Erythroblast (primary cell): ENCODE results near the gene COL6A3.

Experiments
- GATA1 ChIP-seq: IDR thresholded peaks from 2 replicates; pipeline ENCODE4 v1.6.1; 2011; ENCODE audit warnings: low read depth, mild to moderate bottlenecking, control low read depth, low read length, moderate library complexity
- POLR2A ChIP-seq: IDR thresholded peaks from 2 replicates; pipeline ENCODE4 v1.6.1; 2011; ENCODE audit warnings: mild to moderate bottlenecking, low read length

GRCh38 chr2:237343993-237344392 is 70.0 kb downstream of the COL6A3 start:
- no peak for TF ChIP-seq POLR2A
- no peak for TF ChIP-seq GATA1
